Motor neuron (in vitro differentiated cells): ENCODE measurements around the gene PHF20. TPM values are rescaled to one million over a fixed set of nuclear protein-coding genes. Genes with fewer than 3 reads are reported as not detected.
"Not testable (repeated sequence)": the region's sequence is repeated elsewhere in the genome, so short reads cannot be mapped to it uniquely, and the experiment has no call there.

Source experiments
- ATAC-seq, 8 experiments: fragments of 200-7000 bp; cut with Tn5 transposase; replicated peaks in 6 of 8; 2 replicates each; pipeline ENCODE4 v1.8.0; 2021; ENCODE audit warnings: mild to moderate bottlenecking in 8 of 8, moderate library complexity in 8 of 8
- H3K27ac ChIP-seq, 2 donors: fragments of 250-450 bp; sonication (Bioruptor Pico); 2 replicates each; pipeline ENCODE4 v1.9.0; 2021; ENCODE audit warnings: antibody characterized with exemption in 2 of 2, mild to moderate bottlenecking in 2 of 2, moderate library complexity in 1 of 2
- H3K4me1 ChIP-seq, 2 donors: fragments of 250-450 bp; sonication (Bioruptor Pico); replicated peaks in 1 of 2; 2 replicates each; pipeline ENCODE4 v1.6.1; 2021; ENCODE audit warnings: antibody characterized with exemption in 2 of 2, mild to moderate bottlenecking in 2 of 2, moderate library complexity in 1 of 2
- H3K4me3 ChIP-seq, 5 donors: fragments of 250-450 bp; sonication (Bioruptor Pico); 2 replicates each; pipeline ENCODE4 v1.9.0; 2021; ENCODE audit warnings: antibody characterized with exemption in 5 of 5, mild to moderate bottlenecking in 5 of 5, moderate library complexity in 4 of 5
- WGBS, 10 experiments: fragments of 450-650 bp; shearing (Covaris generic); methylation state at CpG; one replicate each; pipeline ENCODE4 v1.0.0; 2022; 5-methylcytosine and 5-hydroxymethylcytosine counted together
- in situ Hi-C, 9 experiments: fragments of 400-800 bp; cut with MboI; loops; one replicate each; pipeline ENCODE4 v1.15.0; 2021; ENCODE audit warnings: low sequenced_read_pairs in 9 of 9, low pct_unique_long_range_greater_than_20kb in 2 of 9; ENCODE audit not compliant: unreplicated experiment in 9 of 9
- total RNA-seq, 8 experiments: library from RNA; unstranded; fragments of 300-600 nt; gene quantifications; 2 replicates each; pipeline versions ENCODE4 v1.2.3 to v1.2.4, GENCODE V29; 2022

Gene PHF20
- total RNA-seq, 8 experiments from 2014 or later = 15.4 to 53.7 (median 31.5) TPM

DNA sequence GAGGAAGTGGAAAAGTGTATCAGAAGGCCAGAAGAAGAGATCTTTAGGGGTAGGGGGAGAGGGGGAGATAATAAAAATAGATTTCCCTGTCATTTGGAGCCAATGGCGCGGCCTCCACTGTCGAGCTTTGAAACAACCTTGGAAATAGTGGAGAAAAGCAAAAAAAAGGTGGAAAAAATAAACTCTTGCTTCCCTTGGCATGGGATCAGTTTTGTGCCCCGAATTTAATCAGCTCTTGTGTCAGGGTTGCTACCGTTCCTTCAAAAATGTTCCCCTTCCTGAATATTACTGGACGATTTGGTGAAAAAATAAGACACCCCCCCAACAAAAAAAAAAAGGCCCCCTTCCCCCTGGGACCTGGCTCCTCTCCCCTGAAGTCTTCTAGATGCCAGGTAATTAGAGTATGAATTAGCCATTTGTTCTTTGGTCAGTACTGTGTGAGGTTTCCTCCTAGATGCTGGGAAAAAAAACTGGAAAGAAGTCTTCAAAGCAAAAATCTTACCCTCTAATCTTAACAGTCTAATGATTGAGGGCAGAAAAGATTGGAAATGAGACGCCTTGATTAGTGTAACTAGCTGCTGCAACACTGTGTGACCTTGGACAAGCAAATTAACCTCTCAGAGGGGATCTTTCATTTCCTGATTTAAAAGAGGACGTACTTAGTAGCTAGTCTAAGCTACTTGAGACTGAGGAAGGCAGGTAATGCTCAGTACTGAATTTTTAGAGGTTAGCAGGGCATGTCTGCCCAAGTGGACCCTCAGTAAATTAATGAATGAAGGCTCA is 28.9 kb upstream of the PHF20 start:
- WGBS, 10 experiments = 0 to 20% (median 3%) methylated on average over 1 to 8 of the region's 8 CpGs
- no peak for ATAC-seq
- Histone ChIP-seq H3K4me1 (peaks cover 11 to 24% of the 10 kb centered on the region in 2 donors), H3K27ac (peak overlapping the region; percentile 96 to 97), H3K4me3 (peak overlapping the region; percentile 46 to 59 (median 57))
- in situ Hi-C loops = loop anchor here in 1 of 9 experiments (25.0 kb wide), 1 partner anchor 144 kb away; no protein-coding TSS in a partner anchor

DNA sequence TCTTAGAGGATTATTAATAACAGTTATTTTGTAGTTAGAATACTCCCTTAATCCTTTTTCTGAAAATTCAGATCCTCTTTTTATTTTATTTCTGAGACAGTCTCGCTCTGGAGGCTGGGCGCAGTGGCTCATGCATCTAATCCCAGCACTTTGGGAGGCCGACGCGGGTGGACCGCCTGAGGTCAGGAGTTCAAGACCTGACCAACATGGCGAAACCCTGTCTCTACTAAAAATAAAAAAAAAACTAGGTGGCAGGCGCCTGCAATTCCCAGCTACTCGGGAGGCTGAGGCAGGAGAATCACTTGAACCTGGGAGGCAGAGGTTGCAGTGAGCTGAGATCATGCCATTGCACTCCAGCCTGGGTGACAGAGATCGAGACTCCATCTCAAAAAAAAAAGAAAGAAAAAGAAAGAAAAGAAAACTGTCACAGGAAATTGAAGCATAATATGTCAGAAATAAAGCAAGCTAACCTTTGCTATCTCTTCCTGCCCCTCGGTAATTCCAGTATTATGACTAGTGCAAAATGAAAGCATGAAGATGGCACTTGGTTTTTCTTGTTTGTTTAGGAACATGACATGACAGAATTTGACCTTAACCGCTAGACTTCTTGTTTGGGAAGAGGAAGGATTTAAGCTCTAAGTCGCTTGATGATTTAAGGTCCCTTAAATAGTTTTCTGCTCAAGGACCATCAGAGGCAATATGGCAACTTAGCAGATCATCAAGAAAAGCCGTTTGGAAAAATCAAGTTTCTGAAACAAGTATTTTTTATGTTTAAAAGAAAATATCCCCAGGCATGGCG is 27.9 kb upstream of the PHF20 start:
- ATAC-seq = no peak
- WGBS, 10 experiments = 72 to 100% (median 94%) methylated on average over 1 to 15 of the region's 15 CpGs
- H3K27ac ChIP-seq = peak overlapping the region; percentile 96 to 97
- in situ Hi-C loops = loop anchor here in 1 of 9 experiments (25.0 kb wide), 1 partner anchor 143 kb away; no protein-coding TSS in a partner anchor
- H3K4me3 ChIP-seq = peak overlapping the region in 1 of 5 donors; percentile 57
- H3K4me1 ChIP-seq = peaks cover 11 to 21% of the 10 kb centered on the region in 2 donors

- not testable (repeated sequence) for ATAC-seq, H3K27ac ChIP-seq, H3K4me3 ChIP-seq
- WGBS, 10 experiments = 72 to 100% (median 89%) methylated on average over 1 to 3 of the region's 3 CpGs; no CpG with 5 or more reads in 2 of the 10 experiments
- in situ Hi-C loops = loop anchor here in 1 of 9 experiments (25.0 kb wide), 1 partner anchor 143 kb away; no protein-coding TSS in a partner anchor
- peaks cover 8 to 18% of the 10 kb centered on the region in 2 donors for H3K4me1 ChIP-seq
These were observed 27.3 kb upstream of the PHF20 start for GRCh38 chr20:35744492-35744841.

DNA sequence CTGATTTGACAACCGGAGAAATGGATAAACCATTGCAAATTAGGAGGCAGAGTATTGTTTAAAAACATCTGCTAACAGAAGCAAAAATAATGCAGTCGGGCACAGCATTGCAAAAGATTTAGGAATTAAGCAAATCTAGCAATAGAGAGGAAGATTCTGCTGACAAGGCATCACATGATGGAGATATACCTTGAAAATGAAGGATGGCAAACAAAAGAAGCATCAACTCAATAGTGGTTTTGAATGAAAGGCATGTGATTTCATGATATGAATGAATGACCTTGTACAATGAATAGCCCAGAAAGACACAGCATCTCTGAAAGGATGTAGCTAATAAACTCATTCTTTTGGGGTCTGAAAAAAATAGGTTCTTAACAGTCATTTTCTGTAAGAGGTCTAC is 21.2 kb upstream of the PHF20 start:
- 37 to 100% (median 82%) methylated on average over 1 to 2 of the region's 2 CpGs for WGBS, 10 experiments
- in situ Hi-C loops = no loop called here
- Histone ChIP-seq H3K4me1 (no peaks in the 10 kb centered on the region), H3K4me3 (no peak overlapping the region), H3K27ac (no peak overlapping the region)
- ATAC-seq = no peak

- in situ Hi-C loops = no loop called here
- no peak overlapping the region for H3K4me3 ChIP-seq
- WGBS, 10 experiments = 86 to 100% (median 90%) methylated on average over 1 to 4 of the region's 4 CpGs; no CpG with 5 or more reads in 3 of the 10 experiments
These were observed 15.4 kb upstream of the PHF20 start for GRCh38 chr20:35756404-35756803.

DNA sequence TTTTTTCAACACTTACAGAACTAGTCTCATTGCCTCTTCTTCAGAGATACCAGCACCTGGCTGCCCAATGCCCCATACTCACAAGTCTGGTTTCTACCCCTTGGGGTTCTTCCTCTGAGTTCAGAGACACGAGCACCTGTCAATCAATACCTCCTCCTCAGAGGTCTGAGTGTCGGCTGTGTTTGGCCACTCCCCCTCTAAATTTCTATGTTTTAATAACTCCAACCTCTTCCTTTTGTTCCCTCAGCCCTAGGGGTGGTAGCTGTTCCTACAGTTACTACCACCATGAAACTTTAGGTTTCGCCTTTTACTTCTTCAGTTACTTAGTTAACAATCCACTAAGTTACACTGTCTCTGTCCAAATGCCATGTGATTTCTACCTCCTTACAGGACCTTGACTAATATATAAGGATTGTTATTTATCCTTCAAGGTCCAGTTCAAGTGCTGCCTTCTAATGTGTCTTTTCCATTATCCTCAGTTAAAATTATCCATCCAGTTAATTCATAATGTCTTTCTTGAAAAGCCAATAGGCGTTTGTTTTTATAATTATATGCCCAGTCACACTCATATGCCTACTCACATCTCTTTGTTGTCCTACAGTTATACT is 14.6 kb upstream of the PHF20 start:
- Histone ChIP-seq H3K4me1 (no peaks in the 10 kb centered on the region), H3K27ac (no peak overlapping the region), H3K4me3 (no peak overlapping the region)
- WGBS, 10 experiments = 44 to 94% (median 71%) methylated on average over 1 to 4 of the region's 4 CpGs
- ATAC-seq = no peak
- in situ Hi-C loops = no loop called here

More at GRCh38 chr20:35756404-35756803, 15.4 kb upstream of the PHF20 start:
- no peak for ATAC-seq
- no peak overlapping the region for H3K27ac ChIP-seq
- H3K4me1 ChIP-seq = no peaks in the 10 kb centered on the region

DNA sequence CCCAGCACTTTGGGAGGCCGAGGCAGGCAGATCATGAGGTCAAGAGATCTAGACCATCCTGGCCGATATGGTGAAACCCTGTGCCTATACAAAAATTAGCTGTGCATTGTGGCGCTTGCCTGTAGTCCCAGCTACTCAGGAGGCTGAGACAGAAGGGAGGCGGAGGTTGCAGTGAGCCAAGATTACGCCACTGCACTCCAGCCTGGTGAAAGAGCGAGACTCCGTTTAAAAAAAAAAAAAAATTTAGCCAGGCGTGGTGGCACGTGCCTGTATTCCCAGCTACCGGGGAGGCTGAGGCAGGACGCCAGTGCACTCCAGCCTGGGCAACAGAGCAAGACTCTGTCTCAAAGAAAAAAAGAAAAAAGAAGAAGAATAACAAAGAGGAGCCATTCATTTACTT is 10.3 kb upstream of the PHF20 start:
- in situ Hi-C loops, ATAC-seq, H3K4me3 ChIP-seq, H3K4me1 ChIP-seq, H3K27ac ChIP-seq: not testable (repeated sequence)
- 72 to 100% (median 89%) methylated on average over 4 to 9 of the region's 11 CpGs for WGBS, 10 experiments

DNA sequence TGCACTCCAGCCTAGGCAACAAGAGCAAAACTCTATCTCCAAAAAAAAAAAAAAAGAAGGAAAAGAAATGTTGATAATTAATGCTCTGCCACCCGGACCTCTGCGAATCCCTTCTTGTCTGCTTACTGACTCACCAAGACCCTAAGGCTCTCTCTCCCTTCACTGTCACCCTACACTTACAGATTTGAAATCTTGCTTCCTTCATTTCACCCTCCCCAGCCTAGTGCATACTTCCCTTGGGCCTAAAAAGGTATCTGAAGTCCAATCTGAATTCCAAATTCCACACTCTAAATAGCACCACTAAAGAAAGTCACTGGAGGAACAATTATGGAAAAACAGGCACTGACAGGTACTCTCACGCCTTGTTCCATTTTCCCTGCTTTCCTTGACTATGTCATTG is 9.4 kb upstream of the PHF20 start:
- Histone ChIP-seq H3K4me3 (no peak overlapping the region), H3K27ac (no peak overlapping the region), H3K4me1 (no peaks in the 10 kb centered on the region)
- no peak for ATAC-seq
- WGBS, 10 experiments = 87 to 100% (median 89%) methylated on average over 2 to 3 of the region's 3 CpGs; no CpG with 5 or more reads in 6 of the 10 experiments
- in situ Hi-C loops = no loop called here

GRCh38 chr20:35764936-35765335 is 6.9 kb upstream of the PHF20 start:
- H3K4me1 ChIP-seq = peaks cover 12 to 13% of the 10 kb centered on the region in 2 donors
- ATAC-seq, in situ Hi-C loops: not testable (repeated sequence)

GRCh38 chr20:35766843-35767242 is 5.0 kb upstream of the PHF20 start:
- 25 to 100% (median 83%) methylated on average over 1 to 4 of the region's 4 CpGs; no CpG with 5 or more reads in 1 of the 10 experiments for WGBS, 10 experiments
- no peak overlapping the region for H3K27ac ChIP-seq
- in situ Hi-C loops = no loop called here
- no peak overlapping the region for H3K4me3 ChIP-seq
- peaks cover 16 to 18% of the 10 kb centered on the region in 2 donors for H3K4me1 ChIP-seq
- no peak for ATAC-seq

More at GRCh38 chr20:35764936-35765335, 6.9 kb upstream of the PHF20 start:
- H3K4me3 ChIP-seq, H3K27ac ChIP-seq: not testable (repeated sequence)
- WGBS, 10 experiments = 0 to 90% (median 73%) methylated on average over 1 to 2 of the region's 2 CpGs; no CpG with 5 or more reads in 5 of the 10 experiments

- H3K27ac ChIP-seq = no peak overlapping the region
- H3K4me1 ChIP-seq = peaks cover 18 to 19% of the 10 kb centered on the region in 2 donors
- 5 to 100% (median 68%) methylated on average over 1 to 9 of the region's 12 CpGs; no CpG with 5 or more reads in 2 of the 10 experiments for WGBS, 10 experiments
- H3K4me3 ChIP-seq = no peak overlapping the region
- no peak for ATAC-seq
- in situ Hi-C loops = no loop called here
These were observed 3.9 kb upstream of the PHF20 start for GRCh38 chr20:35767683-35768481.
